ENCODE results near the gene BICDL1.
A peak's percentile ranks its signal among the peaks of the same experiment; 100 is the strongest.

The BICDL1 gene

GRCh38 chr12:120119271-120119973, 130.4 kb downstream of the BICDL1 start:
- Mint-ChIP-seq H3K27ac (peak overlapping the region; percentile 67), H3K9me3 (no peaks in the 10 kb centered on the region)

GRCh38 chr12:120121343-120121742, 132.3 kb downstream of the BICDL1 start:
- H3K27ac Mint-ChIP-seq, result peak overlapping the region; percentile 82
- no peaks in the 10 kb centered on the region for H3K27me3 Mint-ChIP-seq (ENCODE audit: low read depth)
- H3K9me3 Mint-ChIP-seq, result no peaks in the 10 kb centered on the region
- H3K4me1 Mint-ChIP-seq (ENCODE audit: low read depth), result peaks cover 48% of the 10 kb centered on the region
- no peak overlapping the region for H3K4me3 Mint-ChIP-seq
- H3K36me3 Mint-ChIP-seq (ENCODE audit: low read depth), result peaks cover 3% of the 10 kb centered on the region

More at GRCh38 chr12:120119271-120119973, 130.4 kb downstream of the BICDL1 start:
- Mint-ChIP-seq H3K27me3 (ENCODE audit: low read depth) (no peaks in the 10 kb centered on the region), H3K36me3 (ENCODE audit: low read depth) (peaks cover 13% of the 10 kb centered on the region), H3K4me1 (ENCODE audit: low read depth) (peaks cover 63% of the 10 kb centered on the region), H3K4me3 (peak overlapping the region; percentile 43)

GRCh38 chr12:120121766-120122293, 132.8 kb downstream of the BICDL1 start:
- Mint-ChIP-seq H3K4me1 (ENCODE audit: low read depth) (peaks cover 52% of the 10 kb centered on the region), H3K4me3 (no peak overlapping the region), H3K36me3 (ENCODE audit: low read depth) (peaks cover 6% of the 10 kb centered on the region), H3K27me3 (ENCODE audit: low read depth) (no peaks in the 10 kb centered on the region), H3K9me3 (no peaks in the 10 kb centered on the region), H3K27ac (peak overlapping the region; percentile 82)

GRCh38 chr12:120125029-120125428, 136.0 kb downstream of the BICDL1 start:
- Mint-ChIP-seq H3K9me3 (no peaks in the 10 kb centered on the region), H3K4me3 (no peak overlapping the region), H3K36me3 (ENCODE audit: low read depth) (peaks cover 24% of the 10 kb centered on the region), H3K27ac (no peak overlapping the region), H3K4me1 (ENCODE audit: low read depth) (peaks cover 29% of the 10 kb centered on the region), H3K27me3 (ENCODE audit: low read depth) (no peaks in the 10 kb centered on the region)

GRCh38 chr12:120125792-120126634, 137.0 kb downstream of the BICDL1 start:
- Mint-ChIP-seq H3K27ac (no peak overlapping the region), H3K27me3 (ENCODE audit: low read depth) (no peaks in the 10 kb centered on the region), H3K4me1 (ENCODE audit: low read depth) (peaks cover 22% of the 10 kb centered on the region), H3K9me3 (no peaks in the 10 kb centered on the region), H3K4me3 (no peak overlapping the region), H3K36me3 (ENCODE audit: low read depth) (peaks cover 27% of the 10 kb centered on the region)

GRCh38 chr12:120126635-120127005, 137.6 kb downstream of the BICDL1 start:
- no peak overlapping the region for H3K4me3 Mint-ChIP-seq
- no peak overlapping the region for H3K27ac Mint-ChIP-seq
- H3K36me3 Mint-ChIP-seq (ENCODE audit: low read depth), result peaks cover 30% of the 10 kb centered on the region
- H3K9me3 Mint-ChIP-seq, result no peaks in the 10 kb centered on the region
- H3K4me1 Mint-ChIP-seq (ENCODE audit: low read depth), result peaks cover 16% of the 10 kb centered on the region
- H3K27me3 Mint-ChIP-seq (ENCODE audit: low read depth), result no peaks in the 10 kb centered on the region

GRCh38 chr12:120130011-120130410, 141.0 kb downstream of the BICDL1 start:
- H3K9me3 Mint-ChIP-seq, result no peaks in the 10 kb centered on the region
- H3K27me3 Mint-ChIP-seq (ENCODE audit: low read depth), result no peaks in the 10 kb centered on the region
- no peak overlapping the region for H3K27ac Mint-ChIP-seq
- H3K4me1 Mint-ChIP-seq (ENCODE audit: low read depth), result peaks cover 5% of the 10 kb centered on the region
- peaks cover 48% of the 10 kb centered on the region for H3K36me3 Mint-ChIP-seq (ENCODE audit: low read depth)
- H3K4me3 Mint-ChIP-seq, result no peak overlapping the region

- Mint-ChIP-seq H3K27ac (no peak overlapping the region), H3K9me3 (no peaks in the 10 kb centered on the region), H3K36me3 (ENCODE audit: low read depth) (peaks cover 50% of the 10 kb centered on the region), H3K4me3 (no peak overlapping the region), H3K4me1 (ENCODE audit: low read depth) (peaks cover 5% of the 10 kb centered on the region), H3K27me3 (ENCODE audit: low read depth) (no peaks in the 10 kb centered on the region)
Measured at GRCh38 chr12:120131116-120131515, 142.1 kb downstream of the BICDL1 start.

GRCh38 chr12:120132054-120132836, 143.2 kb downstream of the BICDL1 start:
- no peaks in the 10 kb centered on the region for H3K4me1 Mint-ChIP-seq (ENCODE audit: low read depth)
- H3K27me3 Mint-ChIP-seq (ENCODE audit: low read depth), result no peaks in the 10 kb centered on the region
- no peak overlapping the region for H3K4me3 Mint-ChIP-seq
- H3K27ac Mint-ChIP-seq, result no peak overlapping the region
- no peaks in the 10 kb centered on the region for H3K9me3 Mint-ChIP-seq
- peaks cover 49% of the 10 kb centered on the region for H3K36me3 Mint-ChIP-seq (ENCODE audit: low read depth)

- no peak overlapping the region for H3K4me3 Mint-ChIP-seq
- H3K4me1 Mint-ChIP-seq (ENCODE audit: low read depth), result no peaks in the 10 kb centered on the region
- H3K9me3 Mint-ChIP-seq, result no peaks in the 10 kb centered on the region
- H3K27me3 Mint-ChIP-seq (ENCODE audit: low read depth), result no peaks in the 10 kb centered on the region
- H3K27ac Mint-ChIP-seq, result no peak overlapping the region
- peaks cover 45% of the 10 kb centered on the region for H3K36me3 Mint-ChIP-seq (ENCODE audit: low read depth)
Measured at GRCh38 chr12:120132863-120133385, 143.9 kb downstream of the BICDL1 start.

- H3K9me3 Mint-ChIP-seq, result no peaks in the 10 kb centered on the region
- no peak overlapping the region for H3K4me3 Mint-ChIP-seq
- H3K27ac Mint-ChIP-seq, result no peak overlapping the region
- H3K4me1 Mint-ChIP-seq (ENCODE audit: low read depth), result no peaks in the 10 kb centered on the region
- no peaks in the 10 kb centered on the region for H3K27me3 Mint-ChIP-seq (ENCODE audit: low read depth)
- peaks cover 44% of the 10 kb centered on the region for H3K36me3 Mint-ChIP-seq (ENCODE audit: low read depth)
Measured at GRCh38 chr12:120134307-120134980, 145.4 kb downstream of the BICDL1 start.

- H3K36me3 Mint-ChIP-seq (ENCODE audit: low read depth), result peaks cover 52% of the 10 kb centered on the region
- no peak overlapping the region for H3K4me3 Mint-ChIP-seq
- no peaks in the 10 kb centered on the region for H3K4me1 Mint-ChIP-seq (ENCODE audit: low read depth)
- H3K27me3 Mint-ChIP-seq (ENCODE audit: low read depth), result no peaks in the 10 kb centered on the region
- H3K9me3 Mint-ChIP-seq, result no peaks in the 10 kb centered on the region
- H3K27ac Mint-ChIP-seq, result no peak overlapping the region
Measured at GRCh38 chr12:120136093-120136770, 147.2 kb downstream of the BICDL1 start.

GRCh38 chr12:120137833-120138232, 148.8 kb downstream of the BICDL1 start:
- Mint-ChIP-seq H3K36me3 (ENCODE audit: low read depth) (peaks cover 57% of the 10 kb centered on the region), H3K4me3 (no peak overlapping the region), H3K27ac (no peak overlapping the region), H3K9me3 (no peaks in the 10 kb centered on the region), H3K4me1 (ENCODE audit: low read depth) (no peaks in the 10 kb centered on the region), H3K27me3 (ENCODE audit: low read depth) (no peaks in the 10 kb centered on the region)
